B cell (primary cell): Measurements from ENCODE around the gene PTCD2. TPM values are rescaled to one million over a fixed set of nuclear protein-coding genes. Genes with fewer than 3 reads are reported as not detected.

Source experiments
- ATAC-seq: fragments of 200-7000 bp; cut with Tn5 transposase; one replicate; pipeline ENCODE4 v1.10.0; 2021; ENCODE audit warnings: low read depth, mild to moderate bottlenecking, moderate number of reproducible peaks, moderate library complexity
- CTCF ChIA-PET: fragments of 350-600 bp; sonication (Branson Sonifier 250); formaldehyde crosslinking; loops from one replicate; lab custom pipeline; 2021; ENCODE audit warnings: antibody characterized with exemption, inconsistent platforms; lab: Charles Lee
- POLR2A ChIA-PET: fragments of 350-600 bp; sonication (Branson Sonifier 250); formaldehyde crosslinking; loops from one replicate; lab custom pipeline; 2021; ENCODE audit warnings: antibody characterized with exemption; lab: Charles Lee
- DNase-seq: peaks from one replicate; pipeline ENCODE4 v3.0.0; 2013
- H2AFZ ChIP-seq: 2 replicates; pipeline ENCODE4 v1.6.1; 2012; ENCODE audit warnings: mild to moderate bottlenecking, low read depth, low read length; ENCODE audit not compliant: insufficient read depth, poor library complexity, severe bottlenecking
- H3K27ac ChIP-seq, 2 donors: 1 replicate in 1 of 2; 2 replicates in 1 of 2; pipeline ENCODE4 v1.5.1; 2012 to 2013; ENCODE audit warnings: low read length in 2 of 2, mild to moderate bottlenecking in 2 of 2, moderate library complexity in 1 of 2
- H3K27me3 ChIP-seq, 4 experiments: fragments of 200-600 bp in 1 of 4; sonication (generic) in 1 of 4; replicated peaks in 1 of 4; 1 replicate in 2 of 4; 2 replicates in 2 of 4; pipeline versions ENCODE4 v1.6.1 to v1.7.0; 2013 to 2016; ENCODE audit warnings: low read length in 3 of 4, mild to moderate bottlenecking in 2 of 4, mixed read lengths in 1 of 4, moderate library complexity in 1 of 4; ENCODE audit not compliant: insufficient read depth in 4 of 4, control insufficient read depth in 3 of 4; ENCODE audit errors: control extremely low read depth in 1 of 4
- H3K36me3 ChIP-seq, 2 experiments: replicated peaks in 1 of 2; 1 replicate in 1 of 2; 2 replicates in 1 of 2; pipeline versions ENCODE4 v1.6.1 to v1.7.1; 2013; ENCODE audit warnings: low read length in 1 of 2; ENCODE audit not compliant: insufficient read depth in 2 of 2, control insufficient read depth in 1 of 2; ENCODE audit errors: control extremely low read depth in 1 of 2, extremely low read depth in 1 of 2
- H3K4me1 ChIP-seq, 2 donors: fragments of 200-600 bp in 1 of 2; sonication (generic) in 1 of 2; 1 replicate in 1 of 2; 2 replicates in 1 of 2; pipeline versions ENCODE4 v1.5.1 to v1.6.1; 2013 to 2017; ENCODE audit warnings: low read length in 2 of 2; ENCODE audit not compliant: control insufficient read depth in 2 of 2, insufficient read depth in 2 of 2
- H3K4me2 ChIP-seq: replicated peaks from 2 replicates; pipeline ENCODE3; 2012; ENCODE audit warnings: mild to moderate bottlenecking, low read depth, low read length; ENCODE audit not compliant: poor library complexity, severe bottlenecking
- H3K4me3 ChIP-seq, 5 experiments: fragments of 200-600 bp in 1 of 5; sonication (generic) in 1 of 5; 1 replicate in 3 of 5; 2 replicates in 2 of 5; pipeline versions ENCODE4 v1.5.1 to v1.7.0; 2011 to 2016; ENCODE audit warnings: low read length in 4 of 5, mild to moderate bottlenecking in 4 of 5, low read depth in 2 of 5, control low read depth in 1 of 5, moderate library complexity in 1 of 5; ENCODE audit not compliant: insufficient read depth in 1 of 5; ENCODE audit errors: control extremely low read depth in 1 of 5, extremely low read depth in 1 of 5
- H3K79me2 ChIP-seq: fragments of 200-600 bp; sonication (generic); one replicate; pipeline ENCODE4 v1.6.0; 2016; ENCODE audit warnings: low read length; ENCODE audit not compliant: control insufficient read depth, insufficient read depth
- H3K9ac ChIP-seq: fragments of 200-600 bp; sonication (generic); 2 replicates; pipeline ENCODE4 v1.6.1; 2017; ENCODE audit warnings: mild to moderate bottlenecking, low read length, moderate library complexity
- H3K9me3 ChIP-seq, 3 donors: one replicate each; pipeline versions ENCODE4 v1.6.1 to v1.7.1; 2013; ENCODE audit warnings: low read length in 2 of 3; ENCODE audit not compliant: control insufficient read depth in 2 of 3, insufficient read depth in 1 of 3; ENCODE audit errors: control extremely low read depth in 1 of 3
- H4K20me1 ChIP-seq: 2 replicates; pipeline ENCODE4 v1.6.0; 2012; ENCODE audit warnings: mild to moderate bottlenecking, low read length; ENCODE audit not compliant: insufficient read depth, control insufficient read depth, poor library complexity, severe bottlenecking
- H3K27ac Mint-ChIP-seq: one replicate; pipeline ENCODE4 v1.8.0; 2021; ENCODE audit warnings: mixed read lengths
- H3K27me3 Mint-ChIP-seq: one replicate; pipeline ENCODE4 v1.8.0; 2021; ENCODE audit warnings: mixed read lengths
- H3K4me1 Mint-ChIP-seq: one replicate; pipeline ENCODE4 v1.8.0; 2021; ENCODE audit warnings: mixed read lengths
- H3K4me3 Mint-ChIP-seq: one replicate; pipeline ENCODE4 v1.8.0; 2021; ENCODE audit warnings: mixed read lengths
- H3K9me3 Mint-ChIP-seq: one replicate; pipeline ENCODE4 v1.8.0; 2022; ENCODE audit warnings: mixed read lengths; ENCODE audit not compliant: insufficient read depth
- EZH2 ChIP-seq: IDR thresholded peaks from 2 replicates; pipeline ENCODE4 v1.6.1; 2012; ENCODE audit warnings: borderline replicate concordance, low read depth, mild to moderate bottlenecking, moderate library complexity, low read length; ENCODE audit not compliant: insufficient read depth, poor library complexity, severe bottlenecking
- WGBS: methylation state at CpG from one replicate; pipeline ENCODE4 v1.1.5; 2013; ENCODE audit warnings: missing lambda C conversion rate; ENCODE audit not compliant: insufficient coverage; 5-methylcytosine and 5-hydroxymethylcytosine counted together
- intact Hi-C: fragments of 100-400 bp; cut with micrococcal nuclease; formaldehyde crosslinking; loops from one replicate; pipeline ENCODE4 v1.10.0; 2022
- polyA plus RNA-seq: library from polyadenylated mRNA; depleted of rRNA; stranded (reverse); fragments of >200 nt; gene quantifications from 2 replicates; pipeline ENCODE4 v1.2.3, GENCODE V29; 2012
- total RNA-seq, 2 donors: library from RNA; stranded (reverse); fragments of 120-200 nt in 1 of 2; gene quantifications; 1 replicate in 1 of 2; 2 replicates in 1 of 2; pipeline versions ENCODE4 v1.2.3 to v1.2.4, GENCODE V29; 2013 to 2022
- TF ChIP-seq, protein P1 (sequence below): fragments of 200-600 bp; IDR thresholded peaks from one replicate; pipeline ENCODE4 v1.8.0; 2022; ENCODE audit warnings: antibody characterized with exemption, mild to moderate bottlenecking

PTCD2 gene
- total and polyA plus RNA-seq, 2 donors (not counting 1 experiment from before 2014, with no cell fraction given) = 3.7 to 10.5 TPM

- Histone ChIP-seq H3K4me2 (no peak overlapping the region), H3K4me1 (peaks cover 5 to 6% of the 10 kb centered on the region in 2 donors), H3K27ac (no peak overlapping the region), H3K79me2 (no peaks in the 10 kb centered on the region), H3K9ac (no peak overlapping the region), H3K36me3 (no peaks in the 10 kb centered on the region), H4K20me1 (no peaks in the 10 kb centered on the region), H3K9me3 (no peaks in the 10 kb centered on the region), H2AFZ (no peak overlapping the region), H3K4me3 (no peak overlapping the region), H3K27me3 (peaks cover 0 to 4% (median 0%) of the 10 kb centered on the region in 4 experiments)
- Mint-ChIP-seq H3K9me3 (no peaks in the 10 kb centered on the region), H3K4me3 (no peak overlapping the region), H3K27me3 (peaks cover 18% of the 10 kb centered on the region), H3K4me1 (peaks cover 8% of the 10 kb centered on the region), H3K27ac (no peak overlapping the region)
- ATAC-seq (no peak), DNase-seq (no peak)
- CTCF ChIA-PET = no interaction called here
- POLR2A ChIA-PET = no interaction called here
- intact Hi-C loops = no loop called here
- TF ChIP-seq EZH2 = no peak
- TF ChIP-seq, protein P1, sequence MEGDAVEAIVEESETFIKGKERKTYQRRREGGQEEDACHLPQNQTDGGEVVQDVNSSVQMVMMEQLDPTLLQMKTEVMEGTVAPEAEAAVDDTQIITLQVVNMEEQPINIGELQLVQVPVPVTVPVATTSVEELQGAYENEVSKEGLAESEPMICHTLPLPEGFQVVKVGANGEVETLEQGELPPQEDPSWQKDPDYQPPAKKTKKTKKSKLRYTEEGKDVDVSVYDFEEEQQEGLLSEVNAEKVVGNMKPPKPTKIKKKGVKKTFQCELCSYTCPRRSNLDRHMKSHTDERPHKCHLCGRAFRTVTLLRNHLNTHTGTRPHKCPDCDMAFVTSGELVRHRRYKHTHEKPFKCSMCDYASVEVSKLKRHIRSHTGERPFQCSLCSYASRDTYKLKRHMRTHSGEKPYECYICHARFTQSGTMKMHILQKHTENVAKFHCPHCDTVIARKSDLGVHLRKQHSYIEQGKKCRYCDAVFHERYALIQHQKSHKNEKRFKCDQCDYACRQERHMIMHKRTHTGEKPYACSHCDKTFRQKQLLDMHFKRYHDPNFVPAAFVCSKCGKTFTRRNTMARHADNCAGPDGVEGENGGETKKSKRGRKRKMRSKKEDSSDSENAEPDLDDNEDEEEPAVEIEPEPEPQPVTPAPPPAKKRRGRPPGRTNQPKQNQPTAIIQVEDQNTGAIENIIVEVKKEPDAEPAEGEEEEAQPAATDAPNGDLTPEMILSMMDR = no peak
These were observed 56.2 kb downstream of the PTCD2 start for GRCh38 chr5:72376381-72376780.

DNA sequence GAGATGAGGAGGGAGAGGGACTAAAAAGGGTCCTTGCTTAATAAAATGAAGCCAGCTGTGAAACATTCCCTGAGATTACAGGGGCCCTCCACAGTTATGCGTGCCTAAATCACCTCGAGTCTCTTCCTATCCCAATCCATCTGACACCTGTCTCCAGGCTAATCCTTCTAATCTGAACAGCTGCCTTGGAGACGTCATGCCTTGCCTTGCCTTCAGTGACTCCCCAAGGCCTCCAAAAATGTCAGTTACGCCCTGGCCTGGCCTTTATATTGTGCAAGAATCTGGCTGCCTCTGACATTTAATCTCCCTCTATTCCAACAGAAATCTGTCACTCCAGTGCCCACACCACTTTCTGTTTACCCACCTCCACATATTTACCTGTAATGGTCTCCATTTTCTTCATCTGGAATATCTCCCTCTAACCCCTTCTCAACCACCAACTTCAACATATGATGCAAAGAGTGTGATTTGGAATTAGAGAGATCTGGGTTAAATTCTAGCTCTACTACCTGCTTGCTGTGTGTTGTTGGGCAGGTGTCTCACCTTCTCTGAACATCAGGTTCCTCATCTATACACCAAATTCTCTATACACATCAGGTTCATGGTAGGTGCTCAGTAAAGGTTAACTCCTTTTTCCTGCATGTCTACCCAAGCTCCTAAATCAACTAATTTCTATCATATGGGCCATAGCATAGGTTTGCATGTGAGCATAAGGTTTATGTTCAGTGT, 57.9 kb downstream of the PTCD2 start:
- no peak overlapping the region for H3K4me3 Mint-ChIP-seq
- Histone ChIP-seq H4K20me1 (no peaks in the 10 kb centered on the region), H3K9me3 (no peaks in the 10 kb centered on the region), H3K27me3 (peaks cover 0 to 4% (median 0%) of the 10 kb centered on the region in 4 experiments), H2AFZ (no peak overlapping the region), H3K36me3 (no peaks in the 10 kb centered on the region), H3K9ac (no peak overlapping the region), H3K4me1 (peaks cover 5 to 6% of the 10 kb centered on the region in 2 donors), H3K4me3 (no peak overlapping the region), H3K4me2 (no peak overlapping the region), H3K27ac (no peak overlapping the region), H3K79me2 (no peaks in the 10 kb centered on the region)
- ChIA-PET POLR2A (no interaction called here), CTCF (interaction anchor here (1.1 to 1.8 kb wide), 2 partner anchors 9 to 12 kb away, joined by 5 to 6 read pairs; no protein-coding TSS in a partner anchor)
- peaks cover 8% of the 10 kb centered on the region for H3K4me1 Mint-ChIP-seq
- ATAC-seq = no peak
- TF ChIP-seq, protein P1 = no peak
- no peak for TF ChIP-seq EZH2
- intact Hi-C loops = no loop called here
- no peak for DNase-seq
- H3K9me3 Mint-ChIP-seq = no peaks in the 10 kb centered on the region
- no peak overlapping the region for H3K27ac Mint-ChIP-seq
- peaks cover 18% of the 10 kb centered on the region for H3K27me3 Mint-ChIP-seq
- WGBS = 84% methylated on average over 4 of the region's 4 CpGs
